Measurements from ENCODE around the gene SURF4.

GRCh38 chr9:133394687-133395271 lies 18.9 kb upstream of the SURF4 start:
- TF ChIP-seq CTCF (IDR thresholded peaks at IDR 0.05; ENCODE audit: poor library complexity), result no peak
- no peak for TF ChIP-seq EZH2 (IDR thresholded peaks at IDR 0.05; ENCODE audit: borderline replicate concordance)

All from hepatocyte (in vitro differentiated cells).